CD4-positive, CD25-positive, alpha-beta regulatory T cell (primary cell): Measurements from ENCODE around the gene PLXNB2. TPM values are rescaled to one million over a fixed set of nuclear protein-coding genes. Genes with fewer than 3 reads are reported as not detected.
A peak's percentile ranks its signal among the peaks of the same experiment; 100 is the strongest.

Experiments
- ATAC-seq, 2 donors: fragments of 150-1000 bp; cut with Tn5 transposase; one replicate each; pipeline ENCODE4 v1.10.0; 2021; ENCODE audit warnings: low read depth in 2 of 2, moderate number of reproducible peaks in 2 of 2, moderate library complexity in 1 of 2
- DNase-seq, 3 donors: peaks; one replicate each; pipeline versions ENCODE4 v3.0.0 to v3.0.0-alpha.2; 2012 to 2022; ENCODE audit warnings: mixed read lengths in 1 of 3
- H3K27ac ChIP-seq: one replicate; pipeline ENCODE4 v1.7.0; 2013; ENCODE audit warnings: mild to moderate bottlenecking, low read length; ENCODE audit not compliant: insufficient read depth, poor library complexity, severe bottlenecking
- H3K27me3 ChIP-seq: one replicate; pipeline ENCODE4 v1.7.0; 2013; ENCODE audit warnings: low read length; ENCODE audit not compliant: control insufficient read depth, insufficient read depth
- H3K36me3 ChIP-seq: one replicate; pipeline ENCODE4 v1.7.0; 2013; ENCODE audit warnings: mild to moderate bottlenecking, low read length, moderate library complexity; ENCODE audit not compliant: control insufficient read depth, insufficient read depth
- H3K4me1 ChIP-seq: 2 replicates; pipeline ENCODE4 v1.7.0; 2013; ENCODE audit warnings: mild to moderate bottlenecking, low read length; ENCODE audit not compliant: insufficient read depth, control insufficient read depth, poor library complexity, severe bottlenecking
- H3K4me3 ChIP-seq: one replicate; pipeline ENCODE4 v1.7.0; 2013; ENCODE audit warnings: low read depth, mild to moderate bottlenecking, low read length, moderate library complexity
- H3K9me3 ChIP-seq, 2 experiments: 1 replicate in 1 of 2; 2 replicates in 1 of 2; pipeline ENCODE4 v1.7.0; 2013; ENCODE audit warnings: low read length in 2 of 2, mild to moderate bottlenecking in 1 of 2, moderate library complexity in 1 of 2; ENCODE audit not compliant: control insufficient read depth in 2 of 2
- H3K27ac Mint-ChIP-seq, 3 donors: one replicate each; pipeline ENCODE4 v1.8.0; 2020 to 2022; ENCODE audit warnings: mild to moderate bottlenecking in 3 of 3, mixed read lengths in 3 of 3, moderate library complexity in 2 of 3
- H3K27me3 Mint-ChIP-seq: one replicate; pipeline ENCODE4 v1.8.0; 2022; ENCODE audit warnings: mild to moderate bottlenecking, mixed read lengths
- H3K36me3 Mint-ChIP-seq: one replicate; pipeline ENCODE4 v1.8.0; 2020; ENCODE audit warnings: mixed read lengths
- H3K4me1 Mint-ChIP-seq, 4 donors: one replicate each; pipeline ENCODE4 v1.8.0; 2020 to 2022; ENCODE audit warnings: mixed read lengths in 4 of 4, mild to moderate bottlenecking in 1 of 4
- H3K4me3 Mint-ChIP-seq, 4 donors: one replicate each; pipeline ENCODE4 v1.8.0; 2020 to 2022; ENCODE audit warnings: mild to moderate bottlenecking in 4 of 4, mixed read lengths in 4 of 4, moderate library complexity in 3 of 4
- H3K9me3 Mint-ChIP-seq, 7 donors: one replicate each; pipeline ENCODE4 v1.8.0; 2020 to 2022; ENCODE audit warnings: mixed read lengths in 7 of 7, mild to moderate bottlenecking in 3 of 7, moderate library complexity in 2 of 7
- polyA plus RNA-seq, 4 donors: library from polyadenylated mRNA; unstranded; fragments of 300-500 nt; fragmentation: Illumina TruSeq; gene quantifications; one replicate each; pipeline ENCODE4 v1.2.3, GENCODE V29; 2021
- total RNA-seq: library from RNA; stranded (reverse); gene quantifications from one replicate; pipeline ENCODE4 v1.2.3, GENCODE V29; 2022

The PLXNB2 gene
- total and polyA plus RNA-seq, 5 donors from 2014 or later = 0.36 to 3.7 (median 0.55) TPM; not detected in 1

DNA sequence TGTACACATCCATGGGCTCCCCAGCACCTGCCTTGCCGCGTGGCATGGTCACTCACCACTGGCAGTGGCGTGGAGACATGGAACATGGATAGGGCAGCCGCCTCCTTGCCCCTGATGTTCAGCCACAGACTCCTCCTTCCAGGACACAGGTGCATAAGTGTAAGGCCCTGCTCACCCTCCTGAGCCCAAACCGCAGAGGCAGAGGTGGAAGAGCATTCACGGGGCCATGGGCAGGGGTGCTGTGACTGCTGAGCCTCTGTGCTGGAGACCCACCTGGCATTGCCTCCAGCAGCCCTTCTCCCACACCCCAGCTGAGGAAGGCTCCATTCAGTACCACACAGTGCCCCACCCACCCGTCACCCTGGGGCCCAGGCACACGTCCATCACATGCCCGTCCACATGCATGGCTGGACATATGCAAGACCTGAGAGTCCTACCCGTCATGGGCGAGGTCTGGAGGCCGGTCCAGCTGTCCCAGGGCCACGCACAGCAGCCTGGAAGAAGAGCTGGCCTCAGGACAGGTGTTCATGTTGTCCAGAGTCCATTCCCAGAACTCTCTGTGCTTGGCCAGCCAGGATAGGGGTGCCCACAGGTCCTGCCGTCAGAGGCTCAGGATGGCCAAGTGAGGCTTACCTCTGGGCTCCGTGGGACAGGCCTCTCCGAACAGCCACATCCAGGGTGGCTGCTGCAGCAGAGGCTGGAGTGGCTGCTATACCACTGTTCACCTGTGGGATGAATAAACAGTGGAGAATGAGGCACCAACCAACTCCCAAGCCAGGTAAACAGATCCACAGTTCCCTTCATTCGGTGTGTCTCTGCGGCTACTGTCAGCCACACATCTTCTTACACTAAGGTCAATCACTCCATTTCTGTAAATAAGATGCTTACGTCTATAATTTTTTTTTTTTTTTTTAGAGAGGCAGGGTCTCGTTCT is 60.9 kb downstream of the PLXNB2 start:
- Mint-ChIP-seq H3K9me3 (no peaks in the 10 kb centered on the region), H3K27me3 (no peaks in the 10 kb centered on the region), H3K4me1 (peaks cover 4 to 49% (median 24%) of the 10 kb centered on the region in 4 donors), H3K4me3 (peak overlapping the region; percentile 67 to 90 (median 81)), H3K27ac (peak overlapping the region in 2 of 3 donors; percentile 80 to 86), H3K36me3 (peaks cover 3% of the 10 kb centered on the region)
- ATAC-seq (no peak), DNase-seq (no peak)
- peak overlapping the region; percentile 96 for H3K27ac ChIP-seq
- H3K9me3 ChIP-seq = no peaks in the 10 kb centered on the region
- H3K4me1 ChIP-seq = peaks cover 79% of the 10 kb centered on the region
- H3K36me3 ChIP-seq = peaks cover 3% of the 10 kb centered on the region
- no peaks in the 10 kb centered on the region for H3K27me3 ChIP-seq
- no peak overlapping the region for H3K4me3 ChIP-seq

DNA sequence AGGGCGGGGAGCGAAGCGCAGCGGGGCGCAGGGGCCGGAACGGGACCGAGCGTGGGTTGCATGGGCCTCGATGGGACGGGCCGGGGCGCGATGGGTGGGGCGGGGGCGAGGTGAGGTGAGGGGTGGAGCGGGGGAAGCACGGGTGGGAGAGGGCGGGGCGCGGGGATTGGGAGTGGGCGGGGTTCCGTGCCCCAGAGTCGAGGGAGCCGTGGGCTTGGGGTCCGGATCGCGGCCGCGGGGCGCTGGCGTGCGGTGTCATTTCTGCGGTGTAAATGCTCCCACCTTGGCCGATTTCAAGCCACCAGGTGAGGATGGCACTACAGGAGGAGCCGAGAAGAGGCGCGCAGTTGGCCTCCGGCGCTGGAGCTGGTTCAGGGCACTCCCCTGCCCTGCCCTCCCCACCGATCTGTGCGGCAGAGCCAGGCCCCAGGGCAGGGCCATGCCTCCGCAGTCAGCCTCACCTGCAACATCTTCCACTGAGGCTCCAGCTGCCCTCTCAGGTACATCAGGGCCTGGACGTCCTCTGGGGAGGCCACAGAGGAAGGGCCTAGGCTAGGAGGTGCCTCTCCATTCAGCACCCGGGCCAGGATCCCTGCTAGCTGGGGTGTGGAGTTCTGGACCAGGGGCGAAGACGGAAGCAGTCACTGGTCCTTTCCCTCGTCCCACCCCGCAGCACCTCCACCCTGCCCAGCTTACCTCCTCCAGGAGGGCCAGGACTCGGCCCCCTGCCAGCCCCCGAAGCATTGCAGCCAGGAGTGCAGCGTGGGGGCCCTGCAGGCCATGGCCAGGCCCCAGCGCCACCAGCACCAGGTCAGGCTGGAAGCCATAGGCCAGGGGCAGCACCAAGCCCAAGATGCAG is 62.0 kb downstream of the PLXNB2 start:
- H3K4me3 Mint-ChIP-seq = peak overlapping the region; percentile 91 to 100 (median 98)
- no peaks in the 10 kb centered on the region for H3K9me3 Mint-ChIP-seq
- H3K36me3 ChIP-seq = peaks cover 3% of the 10 kb centered on the region
- peaks cover 78% of the 10 kb centered on the region for H3K4me1 ChIP-seq
- peaks cover 10 to 55% (median 30%) of the 10 kb centered on the region in 4 donors for H3K4me1 Mint-ChIP-seq
- no peaks in the 10 kb centered on the region for H3K27me3 Mint-ChIP-seq
- peak overlapping the region; percentile 96 for H3K27ac ChIP-seq
- ATAC-seq (peak in 1 of 2 donors; percentile 38), DNase-seq (no peak)
- peak overlapping the region; percentile 93 to 100 (median 100) for H3K27ac Mint-ChIP-seq
- no peaks in the 10 kb centered on the region for H3K9me3 ChIP-seq
- H3K27me3 ChIP-seq = no peaks in the 10 kb centered on the region
- peaks cover 3% of the 10 kb centered on the region for H3K36me3 Mint-ChIP-seq
- peak overlapping the region; percentile 87 for H3K4me3 ChIP-seq

DNA sequence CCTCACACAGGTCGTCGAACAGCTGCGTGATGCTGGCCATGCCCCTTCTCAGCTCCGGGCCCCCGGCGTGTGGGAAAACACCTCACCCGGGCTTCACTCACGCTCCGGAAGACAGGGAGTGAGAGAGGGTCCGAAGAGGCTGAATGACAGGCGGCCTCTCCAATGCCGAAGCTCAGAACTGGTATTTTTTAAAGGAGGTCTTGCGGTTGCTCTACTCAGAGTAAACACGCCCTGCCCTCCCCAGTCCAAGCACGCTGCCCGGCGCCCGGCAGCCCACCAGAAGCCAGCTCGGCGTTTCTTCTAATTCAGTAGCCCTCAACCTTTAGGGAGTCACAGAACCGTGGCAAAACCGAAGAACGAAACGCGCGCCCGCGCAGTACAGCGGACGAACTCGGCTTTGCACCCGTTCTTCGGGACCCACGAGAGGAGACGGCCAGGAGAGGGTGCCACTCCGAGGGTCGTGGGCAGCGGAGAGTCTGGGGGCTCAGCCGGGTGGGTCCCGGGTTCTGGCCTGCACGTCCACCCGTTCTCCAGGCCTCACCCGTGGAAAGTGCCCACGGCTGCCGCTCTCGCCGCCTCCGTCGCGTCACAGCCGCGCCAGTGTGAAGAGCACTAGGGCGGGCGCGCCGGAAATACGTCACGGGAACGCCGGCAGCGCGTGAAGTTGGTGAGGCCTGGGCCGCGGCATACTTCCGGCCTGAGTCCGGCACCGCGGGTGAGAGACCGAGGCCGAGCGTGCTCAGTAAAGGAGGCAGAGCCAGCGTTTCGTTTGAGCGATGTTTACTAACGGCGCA is 62.8 kb downstream of the PLXNB2 start, which contains the start of gene TUBGCP6:
TSS of gene TUBGCP6 (minus strand) at position 604 of the 794 bp plus-strand sequence. CDS start at position 40, 564 bp downstream.
- Histone ChIP-seq H3K4me3 (peak within 1 kb of the TSS; percentile 87), H3K36me3 (peaks cover 10% of the 10 kb centered on the region)
- H3K4me1 Mint-ChIP-seq = peaks cover 10 to 58% (median 31%) of the 10 kb centered on the region in 4 donors

DNA sequence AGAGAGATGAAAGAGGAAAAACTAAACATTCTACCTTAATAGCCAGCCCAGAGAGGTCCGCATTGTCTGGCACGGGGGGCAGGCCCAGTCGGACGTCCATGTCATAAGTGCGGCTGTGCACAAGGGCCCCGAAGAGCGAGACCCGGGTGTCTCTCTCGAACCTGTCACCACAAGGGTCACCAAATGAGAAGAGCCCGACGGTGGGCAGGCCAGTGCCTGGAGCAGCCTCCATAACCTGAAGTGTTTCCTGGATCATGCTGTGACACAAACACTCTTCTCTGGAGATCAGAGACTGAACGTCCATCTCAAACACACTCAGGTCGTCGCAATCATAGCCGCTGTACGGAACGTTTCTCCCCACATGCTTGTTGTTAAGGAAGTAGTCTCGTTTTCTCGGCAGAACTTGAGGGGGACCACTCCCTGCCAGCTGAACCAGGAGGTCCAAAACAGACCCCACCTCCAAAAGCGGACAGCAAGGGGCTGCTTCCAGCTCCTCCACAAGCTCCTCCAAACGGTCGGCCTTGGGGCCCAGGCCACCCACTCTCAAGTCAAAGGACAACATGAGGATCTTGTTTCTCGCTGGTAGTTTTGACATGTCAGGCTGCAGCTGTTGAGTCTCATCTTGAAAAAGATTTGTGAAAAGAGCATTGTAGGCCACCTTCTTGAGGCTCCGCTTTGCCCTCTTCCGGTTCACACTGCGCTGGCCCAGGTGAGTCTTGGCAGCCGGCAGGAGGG is 63.6 kb downstream of the PLXNB2 start:
- DNase-seq (no peak), ATAC-seq (peak; percentile 36 to 51)
- Histone ChIP-seq H3K27me3 (no peaks in the 10 kb centered on the region), H3K4me1 (peaks cover 65% of the 10 kb centered on the region), H3K36me3 (peaks cover 15% of the 10 kb centered on the region), H3K9me3 (no peaks in the 10 kb centered on the region), H3K4me3 (peak overlapping the region; percentile 87), H3K27ac (peak overlapping the region; percentile 96)
- no peaks in the 10 kb centered on the region for H3K9me3 Mint-ChIP-seq
- peaks cover 10 to 59% (median 31%) of the 10 kb centered on the region in 4 donors for H3K4me1 Mint-ChIP-seq
- peaks cover 3% of the 10 kb centered on the region for H3K36me3 Mint-ChIP-seq
- H3K4me3 Mint-ChIP-seq = peak overlapping the region; percentile 91 to 100 (median 98)
- peak overlapping the region; percentile 93 to 100 (median 96) for H3K27ac Mint-ChIP-seq
- no peaks in the 10 kb centered on the region for H3K27me3 Mint-ChIP-seq

More for the DNA sequence above, 62.8 kb downstream of the PLXNB2 start, which contains the start of gene TUBGCP6:
- Mint-ChIP-seq H3K27me3 (no peaks in the 10 kb centered on the region), H3K27ac (peak within 1 kb of the TSS; percentile 93 to 100 (median 100)), H3K9me3 (no peaks in the 10 kb centered on the region), H3K4me3 (peak within 1 kb of the TSS; percentile 91 to 100 (median 98)), H3K36me3 (peaks cover 3% of the 10 kb centered on the region)
- Histone ChIP-seq H3K9me3 (no peaks in the 10 kb centered on the region), H3K27ac (peak within 1 kb of the TSS; percentile 96), H3K27me3 (no peaks in the 10 kb centered on the region), H3K4me1 (peaks cover 70% of the 10 kb centered on the region)
- ATAC-seq (peak; percentile 81 to 86), DNase-seq (peak; percentile 91 to 96 (median 92))

DNA sequence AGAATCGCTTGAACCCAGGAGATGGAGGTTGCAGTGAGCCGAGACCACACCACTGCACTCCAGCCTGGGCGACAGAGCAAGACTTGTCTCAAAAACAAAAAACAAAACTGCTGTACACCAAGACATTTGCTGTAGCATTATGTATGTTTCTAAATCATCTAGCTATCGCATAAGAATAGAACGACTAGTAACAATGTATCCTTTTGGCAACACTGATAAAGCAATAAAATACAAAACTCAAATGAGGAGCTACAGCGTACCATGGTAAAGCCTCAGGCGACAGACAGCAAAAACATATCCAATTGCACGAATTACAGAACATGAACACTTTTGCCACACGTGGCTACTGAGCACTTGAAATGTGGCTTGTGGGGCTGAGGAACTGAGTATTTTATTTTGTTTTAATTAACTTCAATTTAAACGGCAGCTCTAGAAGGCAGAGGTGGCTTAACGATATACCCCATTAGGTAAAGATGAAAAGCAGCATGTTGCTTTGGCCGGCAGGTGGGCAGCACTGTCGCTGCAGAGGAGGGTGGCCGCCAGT is 65.0 kb downstream of the PLXNB2 start:
- Mint-ChIP-seq H3K4me1 (peaks cover 10 to 64% (median 30%) of the 10 kb centered on the region in 4 donors), H3K27ac (peak overlapping the region in 2 of 3 donors; percentile 69 to 93), H3K9me3 (no peaks in the 10 kb centered on the region), H3K4me3 (peak overlapping the region; percentile 91 to 100 (median 98)), H3K36me3 (peaks cover 3% of the 10 kb centered on the region), H3K27me3 (no peaks in the 10 kb centered on the region)
- DNase-seq (no peak), ATAC-seq (no peak)
- H3K4me3 ChIP-seq = peak overlapping the region; percentile 77
- no peaks in the 10 kb centered on the region for H3K27me3 ChIP-seq
- no peaks in the 10 kb centered on the region for H3K9me3 ChIP-seq
- peaks cover 17% of the 10 kb centered on the region for H3K36me3 ChIP-seq
- no peak overlapping the region for H3K27ac ChIP-seq
- H3K4me1 ChIP-seq = peaks cover 52% of the 10 kb centered on the region

DNA sequence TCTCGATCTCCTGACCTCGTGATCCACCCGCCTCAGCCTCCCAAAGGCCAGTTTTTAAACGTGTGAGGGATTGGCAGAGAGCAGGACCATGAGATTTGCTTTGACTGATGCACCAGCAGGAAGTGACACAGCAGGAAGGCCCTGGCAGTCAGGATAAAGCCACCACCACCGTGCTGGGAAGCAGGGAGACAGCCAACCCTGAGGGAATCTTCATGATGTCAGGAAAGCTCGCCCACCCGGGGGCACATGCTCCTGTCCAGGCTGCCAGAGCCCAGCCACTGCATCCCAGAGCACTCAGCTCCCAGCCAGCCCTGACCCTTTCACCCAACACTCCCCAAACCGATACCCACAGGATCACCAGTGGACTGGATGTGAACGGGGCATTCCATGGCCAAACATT is 68.7 kb downstream of the PLXNB2 start:
- Mint-ChIP-seq H3K4me3 (peak overlapping the region in 1 of 4 donors; percentile 54), H3K27me3 (no peaks in the 10 kb centered on the region), H3K36me3 (peaks cover 3% of the 10 kb centered on the region), H3K9me3 (no peaks in the 10 kb centered on the region), H3K27ac (no peak overlapping the region), H3K4me1 (peaks cover 10 to 63% (median 24%) of the 10 kb centered on the region in 4 donors)
- no peak for ATAC-seq
- no peak overlapping the region for H3K4me3 ChIP-seq
- peaks cover 31% of the 10 kb centered on the region for H3K4me1 ChIP-seq
- no peak overlapping the region for H3K27ac ChIP-seq
- peaks cover 26% of the 10 kb centered on the region for H3K36me3 ChIP-seq
- DNase-seq = no peak
- no peaks in the 10 kb centered on the region for H3K27me3 ChIP-seq
- H3K9me3 ChIP-seq = no peaks in the 10 kb centered on the region
